ENCODE measurements around the gene NR1H2. TPM values are rescaled to one million over a fixed set of nuclear protein-coding genes. Genes with fewer than 3 reads are reported as not detected.
A peak's percentile ranks its signal among the peaks of the same experiment; 100 is the strongest.
"Not testable (repeated sequence)": the region's sequence is repeated elsewhere in the genome, so short reads cannot be mapped to it uniquely, and the experiment has no call there.

NR1H2 gene
- total RNA-seq, 2 experiments from 2014 or later, result 50.3 to 53.6 TPM

- ATAC-seq, result no peak
- intact Hi-C loops (cut with DNase I, micrococcal nuclease), result loop anchor here in 1 of 2 experiments (5.0 kb wide), 1 partner anchor 454 kb away; the partner anchor contains the start of genes AKT1S1 and TBC1D17
- peaks cover 70% of the 10 kb centered on the region for H3K4me1 Mint-ChIP-seq
- CTCF ChIA-PET, result interaction anchor here (0.6 to 0.9 kb wide), 2 partner anchors 32 to 393 kb away, joined by 3 to 4 read pairs; no protein-coding TSS in a partner anchor
- POLR2A ChIA-PET, result no interaction called here
- DNase-seq, result peak; percentile 41
- H3K27ac Mint-ChIP-seq, result peak overlapping the region; percentile 69
- H3K4me3 Mint-ChIP-seq, result peak overlapping the region; percentile 75
- peaks cover 33% of the 10 kb centered on the region for H3K27me3 Mint-ChIP-seq
- peaks cover 18% of the 10 kb centered on the region for H3K36me3 Mint-ChIP-seq (ENCODE audit: low read depth)
- H3K9me3 Mint-ChIP-seq (ENCODE audit: low read depth), result no peaks in the 10 kb centered on the region
Measured at GRCh38 chr19:50331221-50331993, 44.9 kb upstream of the NR1H2 start.

DNA sequence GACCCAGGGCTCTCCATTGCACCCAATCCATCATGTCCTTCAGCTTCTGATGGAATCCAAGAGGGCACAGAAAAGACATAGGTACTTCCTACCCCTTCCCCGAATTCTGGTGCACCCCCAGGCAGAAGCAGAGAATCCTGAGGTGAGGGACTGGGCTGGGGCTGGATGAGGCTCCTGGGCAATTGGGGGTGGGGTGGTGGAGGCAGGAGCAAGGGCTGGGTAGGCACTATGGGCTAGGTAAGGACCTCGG lies 44.3 kb upstream of the NR1H2 start:
- ChIA-PET POLR2A (no interaction called here), CTCF (interaction anchor here (0.9 kb wide), 1 partner anchor 32 kb away, joined by 4 read pairs; no protein-coding TSS in a partner anchor)
- ATAC-seq, result no peak
- H3K9me3 Mint-ChIP-seq (ENCODE audit: low read depth), result no peaks in the 10 kb centered on the region
- H3K4me3 Mint-ChIP-seq, result peak overlapping the region; percentile 75
- peaks cover 65% of the 10 kb centered on the region for H3K4me1 Mint-ChIP-seq
- peak; percentile 13 for DNase-seq
- H3K27me3 Mint-ChIP-seq, result peaks cover 29% of the 10 kb centered on the region
- peaks cover 18% of the 10 kb centered on the region for H3K36me3 Mint-ChIP-seq (ENCODE audit: low read depth)
- intact Hi-C loops (cut with DNase I, micrococcal nuclease), result loop anchor here in 1 of 2 experiments (2.0 to 5.0 kb wide), 3 partner anchors 327 to 455 kb away; partner anchors contain the start of genes AKT1S1 and TBC1D17
- H3K27ac Mint-ChIP-seq, result peak overlapping the region; percentile 69

DNA sequence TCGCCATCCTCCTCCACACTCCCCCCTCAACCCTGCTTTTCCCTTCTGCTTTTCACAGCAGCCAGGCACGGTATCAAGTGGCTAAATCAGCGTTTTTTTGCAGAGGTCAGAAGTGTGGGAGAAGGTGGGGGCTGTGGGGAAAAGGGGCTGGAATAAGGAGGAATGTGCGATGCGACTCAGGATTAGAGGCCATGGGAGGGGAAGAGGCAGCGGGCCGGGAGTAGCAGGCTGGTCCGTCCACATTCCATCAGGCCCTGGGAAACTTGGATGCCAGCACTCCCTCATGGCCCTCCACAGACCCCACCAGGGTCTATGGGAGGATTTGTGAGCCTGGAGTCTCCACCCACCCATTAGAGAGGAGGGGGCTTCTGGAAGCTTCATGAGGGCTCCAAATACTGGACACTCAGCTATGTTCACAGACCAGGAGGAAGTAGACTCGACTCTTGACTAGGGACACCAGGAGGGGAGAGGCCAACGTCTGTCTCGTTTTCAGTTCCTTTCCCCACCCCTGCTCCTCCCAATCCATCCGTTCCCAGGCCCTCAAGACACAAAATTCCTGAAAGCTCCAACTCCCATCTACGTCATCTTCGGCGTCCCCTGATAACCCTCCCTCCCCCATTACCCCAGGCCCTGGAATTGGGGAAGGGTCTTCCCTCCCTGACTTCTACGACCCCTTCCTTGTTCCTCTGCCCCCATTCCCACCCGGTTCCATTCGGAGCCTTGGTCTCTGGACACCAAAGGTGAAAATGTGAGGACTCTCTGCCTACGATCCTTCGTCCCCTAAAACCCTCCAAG lies 43.8 kb upstream of the NR1H2 start:
- Mint-ChIP-seq H3K36me3 (ENCODE audit: low read depth) (peaks cover 18% of the 10 kb centered on the region), H3K27ac (peak overlapping the region; percentile 76), H3K4me3 (peak overlapping the region; percentile 75), H3K4me1 (peaks cover 60% of the 10 kb centered on the region), H3K27me3 (peaks cover 26% of the 10 kb centered on the region), H3K9me3 (ENCODE audit: low read depth) (no peaks in the 10 kb centered on the region)
- ATAC-seq (no peak), DNase-seq (peak; percentile 9)
- ChIA-PET CTCF (interaction anchor here (0.9 to 1.1 kb wide), 2 partner anchors 25 to 31 kb away, joined by 4 read pairs; no protein-coding TSS in a partner anchor), POLR2A (no interaction called here)
- intact Hi-C loops (cut with DNase I, micrococcal nuclease), result loop anchor here in 1 of 2 experiments (1.0 to 5.0 kb wide), 11 partner anchors 15 to 455 kb away; partner anchors contain the start of genes AKT1S1, EMC10, GARIN5A and JOSD2

- DNase-seq, result peak; percentile 98
- Mint-ChIP-seq H3K27ac (peak overlapping the region; percentile 90), H3K4me1 (peaks cover 55% of the 10 kb centered on the region), H3K9me3 (ENCODE audit: low read depth) (no peaks in the 10 kb centered on the region), H3K4me3 (peak overlapping the region; percentile 75), H3K27me3 (peaks cover 21% of the 10 kb centered on the region), H3K36me3 (ENCODE audit: low read depth) (peaks cover 16% of the 10 kb centered on the region)
- ChIA-PET POLR2A (interaction anchor here (0.6 to 0.7 kb wide), 2 partner anchors 23 to 46 kb away, joined by 3 to 4 read pairs; no protein-coding TSS in a partner anchor), CTCF (interaction anchor here (1.1 kb wide), 2 partner anchors 14 to 24 kb away, joined by 4 to 5 read pairs; no protein-coding TSS in a partner anchor)
- intact Hi-C loops (cut with DNase I, micrococcal nuclease), result loop anchor here in 1 of 2 experiments (1.0 to 5.0 kb wide), 11 partner anchors 14 to 456 kb away; partner anchors contain the start of genes AKT1S1, EMC10, GARIN5A and JOSD2
- peak; percentile 58 for ATAC-seq
Measured at GRCh38 chr19:50333235-50333736, 43.0 kb upstream of the NR1H2 start.

DNA sequence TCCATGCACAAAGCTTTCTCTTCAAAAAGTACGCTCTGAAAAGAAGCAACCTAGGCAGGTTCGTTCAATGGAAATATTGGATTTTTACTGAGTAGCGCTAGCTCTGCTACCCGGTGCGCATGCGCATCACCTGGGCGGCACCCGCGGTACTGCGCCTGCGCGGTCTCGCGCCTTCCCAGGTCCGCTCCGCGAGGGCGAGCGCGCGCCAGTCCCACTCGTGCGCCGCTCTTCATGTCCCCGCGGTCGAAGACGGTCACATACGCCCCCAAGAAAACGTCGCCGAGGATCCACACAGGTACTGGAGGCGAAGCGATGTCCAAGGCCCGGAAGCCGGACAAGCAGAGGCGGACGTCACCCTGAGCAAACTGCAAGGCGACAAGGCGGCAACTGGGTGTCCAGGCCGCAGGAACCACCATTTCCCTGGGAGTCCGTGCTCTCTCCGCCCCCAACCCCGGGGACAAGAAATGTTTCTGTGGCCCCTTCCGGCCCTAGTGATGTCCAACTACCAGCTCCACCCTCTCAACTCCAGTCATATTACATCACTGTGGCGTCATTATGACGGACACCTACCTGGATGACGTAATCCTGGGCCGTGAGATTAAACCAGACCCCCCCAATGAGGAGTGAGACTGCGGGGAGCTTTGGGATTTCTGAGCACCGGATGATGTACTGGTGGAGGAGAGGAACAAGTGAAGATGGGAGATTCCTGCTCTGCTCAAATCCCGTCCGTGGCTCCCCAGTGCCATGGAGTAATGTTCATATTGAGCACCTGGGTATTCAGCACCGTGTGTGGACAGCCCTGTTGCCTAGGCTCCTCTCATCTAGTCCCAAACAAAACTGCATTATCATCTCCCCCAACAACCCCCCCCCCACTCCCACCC lies 42.3 kb upstream of the NR1H2 start:
- H3K9me3 Mint-ChIP-seq (ENCODE audit: low read depth), result no peaks in the 10 kb centered on the region
- intact Hi-C loops (cut with DNase I, micrococcal nuclease), result loop anchor here in 1 of 2 experiments (1.0 to 5.0 kb wide), 11 partner anchors 13 to 457 kb away; partner anchors contain the start of genes AKT1S1, EMC10, GARIN5A and JOSD2
- POLR2A ChIA-PET, result interaction anchor here (0.6 to 0.7 kb wide), 2 partner anchors 23 to 45 kb away, joined by 3 to 4 read pairs; no protein-coding TSS in a partner anchor
- H3K27me3 Mint-ChIP-seq, result peaks cover 21% of the 10 kb centered on the region
- H3K27ac Mint-ChIP-seq, result peak overlapping the region; percentile 90
- DNase-seq (peak; percentile 91), ATAC-seq (peak; percentile 6)
- H3K36me3 Mint-ChIP-seq (ENCODE audit: low read depth), result peaks cover 16% of the 10 kb centered on the region
- peak overlapping the region; percentile 75 for H3K4me3 Mint-ChIP-seq
- CTCF ChIA-PET, result interaction anchor here (1.0 to 1.1 kb wide), 3 partner anchors 13 to 153 kb away, joined by 3 to 5 read pairs (median 4); no protein-coding TSS in a partner anchor
- peaks cover 55% of the 10 kb centered on the region for H3K4me1 Mint-ChIP-seq

DNA sequence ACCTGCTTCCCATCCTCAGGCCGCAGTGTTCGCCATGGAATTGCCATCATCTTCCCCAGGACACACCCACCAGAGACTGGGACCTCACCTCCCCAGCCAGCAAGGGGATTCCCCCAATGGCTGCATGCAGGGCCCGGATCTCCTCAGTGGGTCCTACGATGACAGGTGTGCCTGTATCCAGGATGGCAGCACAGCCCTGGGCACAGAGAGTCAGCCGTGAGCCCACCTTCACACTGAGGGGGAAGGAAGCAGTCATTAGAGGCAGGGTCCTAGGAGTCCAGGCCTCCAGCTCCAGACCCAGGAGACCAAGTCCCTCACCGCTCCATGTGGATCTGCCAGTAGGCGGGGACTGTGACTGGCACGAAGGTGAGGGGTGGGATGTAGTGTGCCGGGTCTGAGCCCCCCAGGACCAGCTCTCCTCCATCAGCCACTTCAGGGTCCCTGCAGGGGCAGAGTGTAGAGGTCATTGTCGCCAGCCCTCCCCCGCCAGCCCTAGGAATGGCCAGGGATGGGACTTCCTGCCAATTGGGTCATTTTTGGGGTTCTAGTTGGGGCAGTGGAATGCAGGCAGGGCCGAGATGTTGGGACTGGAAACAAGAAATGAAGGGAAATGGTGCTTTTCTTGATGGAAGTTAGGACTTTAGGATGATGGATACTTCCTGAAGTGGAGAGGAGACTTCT lies 41.4 kb upstream of the NR1H2 start:
- ChIA-PET CTCF (interaction anchor here (1.0 to 1.4 kb wide), 2 partner anchors 22 to 152 kb away, joined by 3 to 5 read pairs; no protein-coding TSS in a partner anchor), POLR2A (interaction anchor here (0.7 kb wide), 1 partner anchor 144 kb away, joined by 3 read pairs; no protein-coding TSS in a partner anchor)
- Mint-ChIP-seq H3K4me3 (no peak overlapping the region), H3K36me3 (ENCODE audit: low read depth) (peaks cover 11% of the 10 kb centered on the region), H3K27ac (peak overlapping the region; percentile 33), H3K4me1 (peaks cover 49% of the 10 kb centered on the region), H3K9me3 (ENCODE audit: low read depth) (no peaks in the 10 kb centered on the region), H3K27me3 (peaks cover 15% of the 10 kb centered on the region)
- no peak for DNase-seq
- intact Hi-C loops (cut with DNase I, micrococcal nuclease), result loop anchor here in 1 of 2 experiments (5.0 kb wide), 1 partner anchor 458 kb away; the partner anchor contains the start of genes AKT1S1 and TBC1D17
- ATAC-seq, result no peak

- CTCF ChIA-PET, result interaction anchor here (1.1 kb wide), 1 partner anchor 13 kb away, joined by 5 read pairs; no protein-coding TSS in a partner anchor
- H3K27me3 Mint-ChIP-seq, POLR2A ChIA-PET: not testable (repeated sequence)
Measured at GRCh38 chr19:50337031-50337430, 39.2 kb upstream of the NR1H2 start.

DNA sequence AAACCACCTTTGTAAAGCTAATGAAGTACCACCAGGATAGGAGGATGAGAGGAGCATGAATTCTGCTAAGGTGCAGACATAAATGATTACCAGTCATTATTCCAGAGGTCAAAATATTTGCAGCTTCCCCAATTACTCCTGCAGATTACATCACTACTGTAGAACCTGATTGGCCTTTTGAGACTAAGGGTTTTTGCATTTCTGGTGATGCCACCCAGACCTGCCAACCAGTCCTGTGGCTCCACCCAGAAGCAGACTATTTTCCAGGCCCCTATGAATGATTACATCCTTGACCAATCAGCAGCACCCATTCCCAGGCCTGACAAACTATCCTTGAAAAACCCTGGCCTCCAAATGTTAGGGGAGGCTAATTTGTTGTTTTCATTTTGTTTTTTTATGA lies 35.9 kb upstream of the NR1H2 start:
- Mint-ChIP-seq H3K4me1 (peaks cover 21% of the 10 kb centered on the region), H3K27me3 (peaks cover 3% of the 10 kb centered on the region), H3K36me3 (ENCODE audit: low read depth) (peaks cover 4% of the 10 kb centered on the region), H3K4me3 (no peak overlapping the region), H3K27ac (no peak overlapping the region), H3K9me3 (ENCODE audit: low read depth) (no peaks in the 10 kb centered on the region)
- ChIA-PET CTCF (interaction anchor here (1.2 kb wide), 1 partner anchor 16 kb away, joined by 3 read pairs; no protein-coding TSS in a partner anchor), POLR2A (interaction anchor here (0.6 kb wide), 1 partner anchor 72 kb away, joined by 3 read pairs; no protein-coding TSS in a partner anchor)
- DNase-seq (no peak), ATAC-seq (no peak)
- intact Hi-C loops (cut with DNase I, micrococcal nuclease), result no loop called here

More at GRCh38 chr19:50337031-50337430, 39.2 kb upstream of the NR1H2 start:
- DNase-seq; H3K36me3 Mint-ChIP-seq (ENCODE audit: low read depth); H3K9me3 Mint-ChIP-seq (ENCODE audit: low read depth); intact Hi-C loops (cut with DNase I, micrococcal nuclease); H3K27ac Mint-ChIP-seq; H3K4me3 Mint-ChIP-seq; ATAC-seq: not testable (repeated sequence)
- H3K4me1 Mint-ChIP-seq, result peaks cover 30% of the 10 kb centered on the region

- intact Hi-C loops (cut with DNase I, micrococcal nuclease), result no loop called here
- Mint-ChIP-seq H3K4me3 (no peak overlapping the region), H3K4me1 (peaks cover 16% of the 10 kb centered on the region), H3K27me3 (peaks cover 3% of the 10 kb centered on the region), H3K27ac (no peak overlapping the region), H3K36me3 (ENCODE audit: low read depth) (peaks cover 6% of the 10 kb centered on the region), H3K9me3 (ENCODE audit: low read depth) (no peaks in the 10 kb centered on the region)
- no peak for DNase-seq
- ATAC-seq, result peak; percentile 63
- CTCF ChIA-PET, result interaction anchor here (1.2 kb wide), 1 partner anchor 35 kb away, joined by 3 read pairs; the partner anchor contains the start of gene NR1H2
- POLR2A ChIA-PET, result interaction anchor here (0.6 kb wide), 1 partner anchor 1018 kb away, joined by 3 read pairs; no protein-coding TSS in a partner anchor
Measured at GRCh38 chr19:50341091-50341564, 35.1 kb upstream of the NR1H2 start.

All from activated CD4-positive, alpha-beta T cell treated with anti-CD3 and anti-CD28 coated beads for 36 hours (primary cell).